Stimulated activated CD4-positive, alpha-beta T cell treated with anti-CD3 and anti-CD28 coated beads, Interleukin-15, amount 100 ng/mL, for 1 hour (primary cell): ENCODE results near the gene URGCP.
"Not testable (repeated sequence)": the region's sequence is repeated elsewhere in the genome, so short reads cannot be mapped to it uniquely, and the experiment has no call there.

ENCODE experiments used
- DNase-seq, 2 donors: peaks; one replicate each; pipeline ENCODE4 v3.0.0-alpha.2; 2020; ENCODE audit warnings: low read depth in 1 of 2, low spot score in 1 of 2

Gene URGCP

DNA sequence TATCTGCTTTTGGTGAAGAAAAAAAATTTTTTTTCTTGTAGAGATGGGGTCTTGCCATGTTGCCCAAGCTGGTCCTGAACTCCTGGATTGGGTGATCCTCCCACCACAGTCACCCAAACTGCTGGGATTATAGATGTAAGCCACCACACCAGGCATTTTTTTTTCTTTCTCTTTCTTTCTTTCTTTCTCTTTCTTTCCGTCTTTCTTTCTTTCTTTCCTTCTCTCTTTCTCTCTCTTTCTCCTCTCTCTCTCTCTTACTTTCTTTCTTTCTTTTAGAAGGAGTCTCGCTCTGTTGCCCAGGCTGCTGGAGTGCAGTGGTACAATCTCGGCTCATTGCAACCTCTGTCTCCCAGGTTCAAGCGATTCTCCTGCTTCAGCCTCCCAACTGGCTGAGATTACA, 16.3 kb upstream of the URGCP start:
- DNase-seq: no peak

DNA sequence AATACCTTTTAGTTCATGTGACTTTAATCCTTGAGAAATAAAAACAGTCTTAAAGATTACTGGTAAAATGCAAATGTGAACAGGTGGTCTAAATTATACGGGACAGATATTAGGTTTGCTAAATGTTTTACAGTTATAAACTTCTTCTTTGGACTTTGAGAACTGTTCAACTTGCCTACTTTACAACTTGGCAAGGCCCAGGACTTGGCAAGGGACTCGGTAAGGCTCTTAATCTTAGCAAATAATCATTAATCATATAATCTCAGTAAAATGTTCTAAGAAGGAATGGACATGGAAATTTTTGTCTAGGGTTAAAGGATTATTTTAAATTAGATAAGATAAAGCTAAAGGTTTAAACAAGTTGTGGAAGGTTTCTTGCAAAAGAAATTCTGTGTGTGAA, 15.0 kb upstream of the URGCP start:
- DNase-seq: no peak

DNA sequence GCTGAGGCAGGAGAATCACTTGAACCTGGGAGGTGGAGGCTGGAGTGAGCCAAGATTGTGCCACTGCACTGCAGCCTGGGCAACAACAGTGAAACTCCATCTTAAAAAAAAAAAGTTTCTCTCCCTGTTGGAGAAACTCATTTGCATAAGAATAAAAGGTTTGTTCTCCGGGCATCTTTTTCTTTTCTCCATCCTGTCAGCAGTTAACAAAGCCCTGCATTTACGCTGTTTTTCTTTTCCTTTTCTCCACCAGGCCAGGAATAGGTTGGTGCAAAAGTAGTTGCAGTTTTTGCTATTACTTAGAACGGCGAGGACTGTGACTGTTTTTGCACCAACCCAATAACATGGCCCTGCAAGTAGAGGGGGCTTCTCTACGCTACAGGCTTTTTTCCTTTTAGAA, 9.5 kb upstream of the URGCP start:
- DNase-seq: no peak

DNA sequence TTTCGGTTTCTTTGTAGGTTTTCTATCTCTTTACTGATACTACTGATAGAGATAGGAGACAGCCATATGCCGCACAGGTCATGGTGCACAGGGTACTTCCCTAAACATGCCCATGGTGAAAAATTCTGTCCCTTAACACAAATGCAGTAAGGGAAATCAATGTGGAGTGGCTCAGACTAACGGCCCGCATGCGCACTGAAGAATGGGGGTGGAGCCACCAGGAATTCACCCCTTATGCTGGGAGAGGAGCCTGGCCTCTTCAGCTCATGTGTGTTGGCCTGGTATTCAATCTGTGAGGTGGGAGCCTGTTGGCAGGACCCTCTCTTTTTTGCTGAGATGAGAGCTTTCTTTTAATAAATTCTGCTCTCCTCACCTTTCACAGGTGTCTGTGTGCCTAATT, 8.4 kb upstream of the URGCP start:
- no peak for DNase-seq

DNA sequence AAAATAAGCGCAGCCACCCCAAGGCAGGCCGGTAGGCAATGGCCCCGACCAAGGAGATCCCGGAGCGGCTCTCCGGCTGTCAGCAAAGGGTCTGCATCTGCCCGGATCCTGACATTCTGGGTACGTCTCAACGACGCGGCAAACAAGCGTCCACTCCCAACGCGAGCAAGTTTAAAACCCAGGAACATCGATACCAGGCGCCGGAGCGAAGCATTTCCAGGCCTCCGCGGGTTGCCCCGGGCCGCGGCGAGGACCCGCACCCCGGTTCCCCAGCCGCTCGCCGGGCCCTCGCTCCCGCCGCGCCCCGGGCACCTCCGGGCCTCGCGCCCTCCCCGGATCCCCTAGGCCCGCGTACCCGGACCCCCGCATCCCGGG, 453 bp downstream of the URGCP start:
- peak in 1 of 2 donors; percentile 1 for DNase-seq

DNA sequence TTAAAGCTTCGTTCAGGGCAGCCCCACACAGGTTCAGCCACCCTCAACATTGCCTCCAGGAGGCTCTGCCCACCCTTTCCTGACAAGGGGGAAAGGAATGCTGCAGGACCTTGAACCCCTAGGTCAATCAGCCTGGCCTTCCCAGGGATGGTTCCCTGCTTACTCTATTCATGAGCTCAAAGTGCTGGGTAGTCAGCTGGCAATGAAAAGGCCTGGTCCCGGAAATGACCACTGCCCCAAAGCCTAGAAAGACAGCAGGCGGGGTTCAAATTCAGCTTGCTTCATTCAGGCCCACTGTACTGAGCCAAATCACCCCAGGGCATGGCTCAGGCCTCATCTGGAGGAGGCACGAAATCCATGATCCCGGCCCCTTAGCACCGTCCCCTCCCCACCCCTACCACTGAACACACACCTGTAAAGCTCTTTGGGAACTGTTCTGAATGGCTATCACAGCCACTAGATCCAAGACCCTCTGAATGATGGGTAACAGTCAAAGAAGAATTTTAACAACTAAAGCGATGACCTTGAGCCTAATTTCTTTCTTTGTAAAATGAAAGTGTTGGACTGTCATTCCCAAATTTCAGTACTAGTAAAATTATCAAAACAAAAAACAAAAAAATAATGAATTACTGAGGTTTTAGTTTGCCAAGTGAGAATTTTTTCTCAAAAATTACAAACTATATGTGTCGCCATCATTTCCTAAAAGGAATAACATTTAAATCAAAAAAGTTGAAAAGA, 1.0 kb downstream of the URGCP start:
- DNase-seq: no peak

DNA sequence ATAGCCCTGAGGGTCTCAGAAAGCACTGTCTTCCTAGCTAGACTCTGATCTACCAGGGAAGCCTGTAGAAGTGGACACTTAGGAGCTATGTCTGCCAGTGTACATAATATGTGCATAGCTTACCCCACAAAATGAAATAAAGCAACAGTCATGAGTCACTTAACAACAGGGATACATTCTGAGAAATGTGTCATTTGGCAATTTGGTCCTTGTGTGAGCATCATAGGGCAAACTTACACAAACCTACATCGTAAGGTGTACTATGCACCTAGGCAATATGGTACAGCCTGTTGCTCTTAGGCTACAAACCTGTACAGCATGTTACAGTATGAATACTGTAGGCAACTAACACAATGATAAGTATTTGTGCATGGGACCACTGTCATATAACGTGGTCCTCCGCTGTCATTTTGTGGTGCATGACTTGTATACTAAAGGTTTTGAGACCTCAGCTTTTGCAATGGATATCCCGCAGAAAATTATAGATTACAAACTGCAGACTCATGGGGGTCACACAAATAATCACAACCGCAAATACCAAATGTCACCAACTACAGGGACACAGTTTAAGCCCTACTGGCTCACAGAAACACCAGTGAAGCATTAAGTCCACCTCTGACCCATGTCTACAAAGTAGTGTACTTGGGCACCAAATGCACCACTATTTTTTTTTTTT, 1.7 kb downstream of the URGCP start:
- DNase-seq: no peak

DNA sequence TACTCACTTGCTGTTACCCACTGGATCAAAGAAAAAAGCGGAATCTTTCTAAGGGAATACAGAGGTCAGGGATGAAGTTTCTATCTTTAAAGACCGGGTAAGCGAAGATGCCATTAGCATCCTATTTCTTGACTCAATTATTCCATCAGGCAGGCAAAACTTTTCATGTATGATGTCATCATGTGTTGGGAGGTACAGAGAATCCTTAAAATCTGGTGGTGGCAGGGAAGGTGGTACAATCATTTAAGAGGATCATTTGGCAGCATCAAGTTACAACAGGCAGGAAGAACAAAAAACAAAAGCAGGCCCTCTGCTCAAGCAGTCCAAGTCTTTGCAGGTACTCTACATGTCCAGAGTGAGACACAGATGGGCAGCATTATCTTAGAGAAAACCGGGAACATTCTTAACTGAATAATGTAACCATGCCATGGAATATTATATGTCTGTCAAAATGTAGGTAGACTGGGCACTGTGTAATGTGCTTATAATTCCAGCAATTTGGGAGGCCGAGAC, 3.8 kb downstream of the URGCP start:
- no peak for DNase-seq

DNA sequence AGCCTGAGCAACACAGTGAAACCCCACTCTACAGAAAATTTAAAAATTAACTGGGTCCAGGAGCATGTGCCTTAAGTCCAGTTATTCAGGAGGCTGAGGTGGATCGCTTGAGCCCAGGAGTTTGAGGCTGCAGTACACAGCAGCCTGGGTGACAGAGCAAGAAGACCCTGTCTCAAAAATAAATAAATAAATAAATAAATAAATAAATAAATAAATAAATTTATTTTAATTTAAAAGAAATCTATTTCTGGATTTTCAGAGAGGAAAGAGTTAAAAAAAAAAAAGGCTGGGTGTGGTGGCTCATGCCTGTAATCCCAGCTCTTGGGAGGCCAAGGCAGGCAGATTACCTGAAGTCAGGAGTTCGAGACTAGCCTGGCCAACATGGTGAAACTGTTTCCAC, 7.8 kb downstream of the URGCP start:
- DNase-seq: not testable (repeated sequence)

DNA sequence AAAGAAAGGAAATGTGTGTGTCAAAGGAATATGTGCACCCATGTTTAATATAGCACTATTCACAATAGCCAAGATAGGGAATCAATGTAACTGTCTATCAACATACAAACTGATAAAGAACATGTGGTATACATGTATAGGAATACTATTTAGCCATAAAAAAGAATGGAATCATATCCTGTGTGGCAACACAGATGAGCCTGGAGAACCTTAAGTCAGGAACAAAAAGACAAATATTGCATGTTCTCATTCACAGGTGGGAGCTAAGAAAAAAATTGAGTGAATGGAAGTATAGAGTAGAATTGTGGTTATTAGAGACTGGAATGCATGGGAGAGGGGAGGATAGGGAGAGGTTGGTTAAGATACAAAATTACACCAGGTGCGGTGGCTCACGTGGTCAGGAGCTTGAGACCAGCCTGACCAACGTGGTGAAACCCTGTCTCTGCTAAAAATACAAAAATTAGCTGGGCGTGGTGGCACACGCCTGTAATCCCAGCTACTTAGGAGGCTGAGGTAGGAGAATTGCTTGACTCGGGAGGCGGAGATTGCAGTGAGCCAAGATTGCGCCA, 10.5 kb downstream of the URGCP start:
- no peak for DNase-seq

DNA sequence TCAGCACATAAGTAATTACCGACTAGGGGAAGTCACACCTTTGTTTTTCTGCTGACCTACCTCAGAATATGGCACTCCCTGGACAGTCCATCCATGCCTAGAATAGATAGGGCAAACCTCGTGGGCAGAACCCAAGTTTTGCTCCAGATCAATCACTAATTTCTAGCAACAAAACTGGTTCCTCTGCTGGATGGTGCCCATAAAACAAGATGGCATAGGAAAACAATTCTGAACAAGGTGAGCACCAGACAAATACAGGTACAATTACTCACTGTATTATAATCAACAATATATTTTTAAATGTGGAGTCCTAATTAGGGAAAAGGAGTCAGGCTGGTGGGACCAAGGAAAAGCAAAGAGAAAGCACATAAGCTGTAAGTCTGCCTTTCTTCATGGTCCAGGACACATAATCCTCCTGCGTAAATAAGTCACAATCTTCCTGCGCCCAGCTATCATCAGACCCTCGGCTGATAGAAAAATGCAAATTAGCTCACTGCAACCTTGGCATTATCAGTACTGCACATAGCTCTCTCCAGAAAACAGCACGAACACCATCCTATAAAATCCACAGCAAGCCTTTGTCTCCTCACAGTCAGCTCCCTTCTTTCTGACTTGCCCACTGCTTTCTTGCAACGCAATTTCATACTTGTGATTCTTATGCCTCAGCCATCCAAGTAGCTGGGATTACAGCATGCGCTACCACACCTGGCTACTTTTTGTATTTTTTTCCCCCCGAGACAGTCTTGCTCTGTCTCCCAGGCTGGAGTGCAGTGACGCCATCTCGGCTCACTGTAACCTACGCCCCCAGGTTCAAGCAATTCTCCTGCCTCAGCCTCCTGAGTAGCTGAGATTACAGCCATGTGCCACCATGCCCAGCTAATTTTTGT, 15.1 kb downstream of the URGCP start:
- no peak for DNase-seq

DNA sequence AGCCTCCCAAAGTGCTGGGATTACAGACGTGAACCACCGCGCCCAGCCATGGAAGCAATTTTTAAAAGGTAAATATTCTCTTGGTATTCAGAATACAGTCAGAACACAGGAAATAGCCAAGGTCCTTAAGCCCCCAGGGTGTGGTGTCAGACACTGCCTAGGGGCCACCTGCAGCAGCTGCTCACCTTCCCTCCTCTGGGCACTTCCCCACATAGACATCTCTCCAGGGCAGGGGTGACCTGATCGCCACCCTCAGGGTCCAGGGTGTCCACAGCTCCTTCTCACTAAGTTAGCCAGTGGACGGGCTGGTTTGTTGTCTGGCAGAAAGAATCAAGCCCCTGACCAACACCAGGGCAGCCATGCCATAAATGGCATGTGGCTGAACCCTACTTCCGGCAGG, 15.9 kb downstream of the URGCP start:
- no peak for DNase-seq

DNA sequence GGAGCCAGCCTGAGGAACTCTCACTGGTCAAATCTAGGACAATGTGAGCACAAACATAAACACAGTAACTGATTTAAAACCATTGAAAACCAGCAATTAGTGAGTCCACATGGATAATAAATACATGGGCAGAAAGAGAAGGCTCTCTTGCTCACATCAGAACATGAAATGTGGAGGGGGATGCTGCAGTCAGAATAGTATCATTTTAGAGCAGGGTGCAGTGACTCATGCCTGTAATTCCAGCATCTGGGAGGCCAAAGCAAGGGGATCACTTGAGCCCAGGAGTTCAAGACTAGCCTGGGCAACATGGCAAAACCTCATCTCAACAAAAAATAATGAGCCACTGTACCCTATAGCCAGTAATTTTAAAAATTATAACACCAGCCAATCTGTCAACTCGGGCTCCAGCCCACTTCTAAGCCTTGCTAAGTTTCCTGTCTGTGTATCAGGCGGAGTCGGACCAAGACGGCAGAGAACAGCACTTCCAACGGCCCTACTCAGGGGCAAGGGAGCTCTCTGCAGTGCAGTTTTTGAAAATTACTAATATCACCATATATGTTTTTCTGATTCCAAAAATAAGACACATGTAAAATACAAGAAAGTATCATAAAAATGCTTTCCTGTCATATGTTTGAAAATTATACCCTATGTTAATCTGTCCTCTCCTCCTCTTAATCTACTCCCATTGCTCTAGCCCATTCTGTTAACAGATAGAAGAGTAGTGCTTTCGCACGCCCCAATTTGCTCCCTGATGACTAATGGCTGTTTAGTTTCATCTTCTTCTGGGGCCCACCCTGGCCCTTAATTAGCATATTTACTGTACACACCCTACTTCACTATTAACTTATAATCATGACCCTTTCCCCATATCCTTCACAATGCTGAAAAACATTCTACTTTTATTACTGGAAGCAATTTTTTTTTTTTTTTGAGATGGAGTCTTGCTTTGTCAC, 17.1 kb downstream of the URGCP start:
- no peak for DNase-seq

DNA sequence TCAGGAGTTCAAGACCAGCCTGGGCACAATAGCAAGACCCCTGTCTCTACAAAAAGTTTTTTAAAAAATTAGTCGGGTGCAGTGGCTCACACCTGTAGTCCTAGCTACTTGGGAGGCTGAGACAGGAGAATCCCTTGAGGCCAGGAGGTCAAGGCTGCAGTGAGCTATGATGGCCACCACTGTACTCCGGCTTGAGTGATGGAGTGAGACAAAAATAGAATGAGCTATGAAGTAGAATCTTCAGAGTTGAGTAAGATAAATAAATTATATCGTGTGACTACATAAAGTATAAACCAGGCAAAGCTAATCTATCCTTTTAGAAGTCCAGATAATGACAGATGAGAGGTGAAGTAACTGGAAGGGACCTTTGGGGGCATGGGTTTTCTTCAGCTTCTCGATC, 21.8 kb downstream of the URGCP start:
- DNase-seq: no peak

DNA sequence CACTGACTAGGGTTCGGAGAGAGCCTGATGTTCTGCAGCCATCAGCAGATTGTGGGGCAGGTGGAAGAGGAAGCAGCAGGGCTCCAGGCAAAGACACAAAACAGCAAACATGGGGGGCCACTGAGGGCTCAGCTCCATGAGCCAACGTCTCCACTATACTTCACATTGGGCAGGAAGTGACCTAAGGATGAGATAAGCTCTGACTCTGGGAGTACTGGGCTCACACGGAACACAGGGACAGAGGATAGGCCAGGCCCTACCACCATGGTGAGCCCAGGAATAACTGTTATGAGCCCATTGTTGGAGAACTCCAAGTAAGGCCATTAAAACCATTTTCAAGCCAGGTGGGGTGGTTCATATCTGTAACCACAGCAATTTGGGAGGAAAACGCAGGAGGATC, 22.2 kb downstream of the URGCP start:
- no peak for DNase-seq

DNA sequence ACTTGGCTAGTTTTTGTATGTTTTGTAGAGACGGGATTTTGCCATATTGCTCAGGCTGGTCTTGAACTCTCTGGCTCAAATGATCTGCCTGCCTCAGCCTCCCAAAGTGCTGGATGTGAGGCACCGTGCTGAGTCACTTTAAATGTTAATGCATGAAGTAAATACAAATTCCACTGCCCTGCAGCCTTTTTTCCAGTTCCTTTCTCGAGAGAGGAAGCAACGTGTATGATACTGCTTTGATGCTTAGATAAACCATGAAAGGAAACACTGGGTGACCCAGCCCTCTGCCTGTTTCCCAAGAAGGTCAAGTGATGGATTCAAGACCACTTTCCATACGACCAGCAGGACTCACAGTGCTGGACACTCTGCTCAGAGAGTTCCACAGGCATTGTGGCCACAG, 25.8 kb downstream of the URGCP start:
- no peak for DNase-seq

DNA sequence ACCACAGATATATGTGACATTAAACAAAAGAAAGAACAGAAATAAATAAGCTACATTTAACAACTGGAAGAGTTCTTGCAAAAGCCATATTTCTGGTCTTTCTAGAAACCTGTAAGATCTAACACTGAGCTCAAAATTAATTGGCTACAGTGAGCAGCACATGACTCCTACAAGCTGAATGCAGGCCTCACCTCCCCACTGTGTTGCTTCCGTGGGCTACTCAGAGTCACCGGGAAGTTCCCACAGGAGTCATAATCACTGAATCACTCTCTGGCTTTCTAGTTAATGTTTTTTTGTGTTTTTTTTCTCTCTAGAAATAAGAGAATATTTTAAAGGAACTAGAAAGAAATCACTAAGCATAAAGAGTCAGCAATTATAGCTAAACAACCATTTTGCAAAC, 26.9 kb downstream of the URGCP start:
- DNase-seq: no peak

DNA sequence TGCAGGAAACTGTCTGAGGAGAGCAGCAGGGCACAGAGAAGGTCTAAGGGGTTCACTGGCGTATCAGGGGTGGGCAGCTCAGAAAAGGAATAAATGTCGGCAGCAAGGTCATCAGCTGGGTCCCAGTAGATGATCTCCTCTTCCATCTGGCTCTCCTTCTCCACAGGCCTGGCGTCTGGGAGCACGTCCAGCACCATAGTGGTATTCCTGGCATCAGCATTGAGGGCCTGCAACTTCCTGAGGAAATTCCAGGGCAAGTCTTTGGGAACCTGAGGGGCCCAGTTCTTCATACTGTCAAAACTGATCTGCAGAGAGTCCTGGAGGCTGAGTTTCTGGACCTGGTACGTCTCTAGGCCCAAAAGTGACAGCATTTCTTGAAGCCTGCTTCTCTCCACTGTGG, 27.5 kb downstream of the URGCP start:
- DNase-seq: no peak

DNA sequence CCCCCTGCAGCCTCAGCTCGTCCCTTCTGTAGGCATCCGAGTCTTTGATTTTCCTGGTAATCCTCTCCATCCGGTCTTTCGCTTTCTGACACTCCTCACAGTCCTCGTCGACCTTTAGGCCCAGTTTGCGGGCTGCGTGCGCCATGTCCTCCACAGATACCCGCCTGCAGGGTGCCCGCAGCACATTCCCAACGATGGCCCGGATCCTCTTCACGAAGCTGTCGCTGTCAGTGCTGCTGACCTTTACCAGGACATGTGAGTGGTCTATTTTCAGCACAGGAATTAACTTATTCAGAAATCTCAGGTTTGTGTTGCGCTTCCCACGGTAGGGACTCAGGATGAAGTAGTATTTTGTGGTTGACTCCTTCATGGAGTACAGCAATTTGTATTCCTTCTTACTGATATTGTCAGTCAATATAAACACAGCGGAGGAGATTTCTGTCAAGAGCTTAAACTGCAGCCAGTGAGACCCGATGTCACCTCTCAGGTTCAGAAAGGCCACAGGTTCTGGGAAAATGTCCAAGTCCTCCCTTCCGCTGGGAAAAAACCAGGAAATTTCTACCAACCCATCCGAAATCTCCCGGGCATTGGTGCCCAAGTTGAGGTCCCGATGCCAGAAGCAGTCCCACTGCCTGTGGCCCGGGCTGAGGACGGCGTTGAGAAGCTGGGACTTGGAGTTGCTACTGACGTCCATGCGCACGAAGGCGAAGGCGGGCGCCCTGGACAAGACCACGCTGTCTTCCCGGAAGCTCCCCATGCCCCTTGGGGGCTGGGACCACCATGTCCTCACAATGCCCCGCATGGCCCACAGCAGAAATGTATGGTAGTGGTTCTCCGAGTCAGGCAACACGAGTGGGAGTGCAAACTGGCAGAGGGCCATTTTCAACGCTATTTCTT, 28.2 kb downstream of the URGCP start:
- DNase-seq: no peak
